GM21423 (cell line): Measurements from ENCODE around the gene CMTM7.
"Not testable (repeated sequence)": the region's sequence is repeated elsewhere in the genome, so short reads cannot be mapped to it uniquely, and the experiment has no call there.

Experiments used
- ATAC-seq: cut with Tn5 transposase; IDR thresholded peaks from one replicate; pipeline ENCODE4 v1.9.1; 2021; ENCODE audit warnings: mild to moderate bottlenecking, moderate library complexity; ENCODE audit not compliant: unreplicated experiment

Gene CMTM7

GRCh38 chr3:32381922-32382321 lies 9.7 kb upstream of the CMTM7 start:
- no peak for ATAC-seq

GRCh38 chr3:32383136-32383711 lies 8.4 kb upstream of the CMTM7 start:
- no peak for ATAC-seq

GRCh38 chr3:32384938-32385337 lies 6.7 kb upstream of the CMTM7 start:
- no peak for ATAC-seq

- no peak for ATAC-seq
Measured at GRCh38 chr3:32387512-32387911, 4.1 kb upstream of the CMTM7 start.

- not testable (repeated sequence) for ATAC-seq
Measured at GRCh38 chr3:32389577-32389976, 2.1 kb upstream of the CMTM7 start.

- ATAC-seq = no peak
Measured at GRCh38 chr3:32392536-32393302, 1.1 kb downstream of the CMTM7 start.

GRCh38 chr3:32395496-32395895 lies 3.8 kb downstream of the CMTM7 start:
- ATAC-seq = no peak

- no peak for ATAC-seq
Measured at GRCh38 chr3:32397941-32398340, 6.3 kb downstream of the CMTM7 start.

- no peak for ATAC-seq
Measured at GRCh38 chr3:32398531-32398930, 6.9 kb downstream of the CMTM7 start.

- no peak for ATAC-seq
Measured at GRCh38 chr3:32399030-32399620, 7.5 kb downstream of the CMTM7 start.

GRCh38 chr3:32401126-32401525 lies 9.5 kb downstream of the CMTM7 start:
- ATAC-seq = no peak

- peak; percentile 79 for ATAC-seq
Measured at GRCh38 chr3:32401556-32402081, 10.0 kb downstream of the CMTM7 start.

- no peak for ATAC-seq
Measured at GRCh38 chr3:32403663-32404062, 12.0 kb downstream of the CMTM7 start.

GRCh38 chr3:32404714-32405113 lies 13.1 kb downstream of the CMTM7 start:
- ATAC-seq = no peak

GRCh38 chr3:32405155-32405554 lies 13.5 kb downstream of the CMTM7 start:
- no peak for ATAC-seq

GRCh38 chr3:32405711-32406323 lies 14.2 kb downstream of the CMTM7 start:
- ATAC-seq = no peak

GRCh38 chr3:32406486-32407408 lies 15.1 kb downstream of the CMTM7 start:
- ATAC-seq = no peak

- no peak for ATAC-seq
Measured at GRCh38 chr3:32410367-32411246, 19.0 kb downstream of the CMTM7 start.

GRCh38 chr3:32411442-32411841 lies 19.8 kb downstream of the CMTM7 start:
- no peak for ATAC-seq

- no peak for ATAC-seq
Measured at GRCh38 chr3:32412887-32413286, 21.2 kb downstream of the CMTM7 start.
